Measurements from ENCODE around the gene RTKN2.

Gene RTKN2

DNA sequence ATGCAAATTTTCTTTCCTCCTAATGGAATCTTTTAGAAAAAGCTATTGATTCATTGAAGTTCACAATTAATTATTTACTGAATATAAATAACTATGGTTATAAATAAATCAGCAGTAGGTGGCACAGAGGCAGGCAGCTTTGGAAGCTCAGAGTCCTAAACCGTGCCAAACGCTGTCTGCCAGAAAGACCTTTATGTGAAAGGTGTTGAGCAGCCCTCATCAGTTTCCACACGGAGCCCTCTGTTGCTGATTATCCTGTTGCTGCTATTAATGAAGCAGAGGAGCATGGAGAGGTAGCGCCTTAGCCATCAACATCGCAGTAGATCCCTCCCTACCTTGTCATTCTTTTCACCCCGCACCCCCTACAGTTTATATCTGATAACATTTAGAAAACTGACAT lies 51.0 kb downstream of the RTKN2 start:
- Histone ChIP-seq H3K36me3 (replicated peaks) (no peaks in the 10 kb centered on the region), H3K27ac (no peak overlapping the region), H3K27me3 (replicated peaks) (no peaks in the 10 kb centered on the region), H3K4me3 (ENCODE audit: low read depth, low read length) (no peak overlapping the region)
- no peak for DNase-seq
- in situ Hi-C loops (cut with HindIII; ENCODE audit: low pct_ligation_motif_present, low sequenced_read_pairs), result no loop called here
- TF ChIP-seq, protein P1, sequence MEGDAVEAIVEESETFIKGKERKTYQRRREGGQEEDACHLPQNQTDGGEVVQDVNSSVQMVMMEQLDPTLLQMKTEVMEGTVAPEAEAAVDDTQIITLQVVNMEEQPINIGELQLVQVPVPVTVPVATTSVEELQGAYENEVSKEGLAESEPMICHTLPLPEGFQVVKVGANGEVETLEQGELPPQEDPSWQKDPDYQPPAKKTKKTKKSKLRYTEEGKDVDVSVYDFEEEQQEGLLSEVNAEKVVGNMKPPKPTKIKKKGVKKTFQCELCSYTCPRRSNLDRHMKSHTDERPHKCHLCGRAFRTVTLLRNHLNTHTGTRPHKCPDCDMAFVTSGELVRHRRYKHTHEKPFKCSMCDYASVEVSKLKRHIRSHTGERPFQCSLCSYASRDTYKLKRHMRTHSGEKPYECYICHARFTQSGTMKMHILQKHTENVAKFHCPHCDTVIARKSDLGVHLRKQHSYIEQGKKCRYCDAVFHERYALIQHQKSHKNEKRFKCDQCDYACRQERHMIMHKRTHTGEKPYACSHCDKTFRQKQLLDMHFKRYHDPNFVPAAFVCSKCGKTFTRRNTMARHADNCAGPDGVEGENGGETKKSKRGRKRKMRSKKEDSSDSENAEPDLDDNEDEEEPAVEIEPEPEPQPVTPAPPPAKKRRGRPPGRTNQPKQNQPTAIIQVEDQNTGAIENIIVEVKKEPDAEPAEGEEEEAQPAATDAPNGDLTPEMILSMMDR (IDR thresholded peaks at IDR 0.05; ENCODE audit: low read depth, low read length, missing control alignments), result no peak

DNA sequence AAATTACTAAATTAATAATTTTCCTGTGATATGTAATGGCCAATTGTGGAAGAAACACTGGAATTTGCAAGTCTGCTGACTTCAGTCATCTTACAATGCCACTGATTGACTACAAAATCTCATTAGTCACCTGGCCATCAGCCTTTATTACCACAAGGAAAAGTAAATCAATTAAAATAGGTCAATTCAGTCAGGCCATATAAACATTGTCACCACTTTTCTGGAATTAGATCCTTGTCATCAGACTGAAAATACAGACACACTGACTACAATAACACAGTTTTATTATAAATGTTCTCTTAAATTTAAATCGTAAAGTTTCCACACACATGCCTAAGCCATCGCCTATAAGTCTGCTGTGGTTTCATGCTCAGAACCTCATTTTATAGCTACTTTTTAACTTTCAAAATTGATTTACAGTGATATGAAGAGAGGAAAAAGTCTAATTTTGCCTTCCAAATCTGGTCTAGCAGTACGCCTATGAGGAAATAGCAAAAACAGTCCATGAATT lies 54.2 kb downstream of the RTKN2 start:
- no peak for DNase-seq
- no peaks in the 10 kb centered on the region for H3K27me3 ChIP-seq (replicated peaks)
- H3K4me3 ChIP-seq (ENCODE audit: low read depth, low read length), result no peak overlapping the region
- TF ChIP-seq, protein P1 (IDR thresholded peaks at IDR 0.05; ENCODE audit: low read depth, low read length, missing control alignments), result no peak
- no peak overlapping the region for H3K27ac ChIP-seq
- H3K36me3 ChIP-seq (replicated peaks), result no peaks in the 10 kb centered on the region
- in situ Hi-C loops (cut with HindIII; ENCODE audit: low pct_ligation_motif_present, low sequenced_read_pairs), result no loop called here

DNA sequence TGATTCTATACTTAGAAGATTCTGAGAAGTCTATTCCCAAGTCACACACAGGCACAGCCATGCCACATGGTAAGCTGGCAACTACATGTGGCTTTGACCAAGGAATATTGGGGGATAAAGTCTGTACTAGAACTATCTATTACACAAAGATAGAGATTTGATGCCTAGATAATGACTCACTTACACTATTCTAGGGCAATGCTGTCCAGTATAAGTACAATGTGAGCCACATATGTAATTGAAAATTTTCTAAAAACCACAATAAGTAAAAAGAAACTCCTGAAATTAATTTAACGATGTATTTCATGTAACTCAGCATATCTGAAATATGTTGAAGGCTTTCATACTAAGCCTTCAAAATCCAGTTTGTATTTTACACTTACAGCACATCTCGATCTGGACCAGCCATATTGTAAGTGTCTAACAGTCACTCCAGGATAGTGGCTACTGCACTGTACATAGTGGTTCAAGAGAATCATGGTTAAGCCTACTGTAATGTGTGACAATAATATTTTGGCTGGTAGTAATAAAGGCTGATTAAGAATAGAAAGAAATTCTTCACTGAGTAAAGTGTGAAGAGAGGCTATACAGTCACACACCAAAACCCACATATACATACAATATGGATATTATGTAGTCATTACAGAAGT lies 62.8 kb downstream of the RTKN2 start:
- in situ Hi-C loops (cut with HindIII; ENCODE audit: low pct_ligation_motif_present, low sequenced_read_pairs), result no loop called here
- H3K27ac ChIP-seq, result no peak overlapping the region
- DNase-seq, result no peak
- no peaks in the 10 kb centered on the region for H3K27me3 ChIP-seq (replicated peaks)
- no peak overlapping the region for H3K4me3 ChIP-seq (ENCODE audit: low read depth, low read length)
- H3K36me3 ChIP-seq (replicated peaks), result no peaks in the 10 kb centered on the region
- TF ChIP-seq, protein P1 (IDR thresholded peaks at IDR 0.05; ENCODE audit: low read depth, low read length, missing control alignments), result no peak

DNA sequence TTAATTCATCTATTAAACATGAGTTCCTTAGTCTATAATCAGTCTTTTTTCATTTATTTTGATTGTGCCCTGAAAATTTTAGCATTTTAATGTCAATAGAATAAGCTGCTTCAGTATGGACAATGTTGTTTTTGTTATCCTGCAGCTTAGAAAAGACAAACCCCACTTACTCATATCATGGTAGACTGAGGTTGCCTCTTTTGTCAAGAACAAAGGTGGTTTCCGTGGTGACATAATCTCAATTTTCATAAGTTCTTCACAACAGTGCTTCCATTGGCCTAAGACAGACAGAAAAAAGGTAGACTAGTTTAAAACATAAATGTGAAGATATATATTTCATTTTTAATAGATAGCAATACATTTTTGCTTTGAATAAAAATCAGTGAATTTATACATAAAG lies 69.1 kb downstream of the RTKN2 start:
- no peak for DNase-seq
- H3K36me3 ChIP-seq (replicated peaks), result no peaks in the 10 kb centered on the region
- H3K27me3 ChIP-seq (replicated peaks), result no peaks in the 10 kb centered on the region
- no peak overlapping the region for H3K27ac ChIP-seq
- in situ Hi-C loops (cut with HindIII; ENCODE audit: low pct_ligation_motif_present, low sequenced_read_pairs), result no loop called here
- TF ChIP-seq, protein P1 (IDR thresholded peaks at IDR 0.05; ENCODE audit: low read depth, low read length, missing control alignments), result no peak
- H3K4me3 ChIP-seq (ENCODE audit: low read depth, low read length), result no peak overlapping the region

DNA sequence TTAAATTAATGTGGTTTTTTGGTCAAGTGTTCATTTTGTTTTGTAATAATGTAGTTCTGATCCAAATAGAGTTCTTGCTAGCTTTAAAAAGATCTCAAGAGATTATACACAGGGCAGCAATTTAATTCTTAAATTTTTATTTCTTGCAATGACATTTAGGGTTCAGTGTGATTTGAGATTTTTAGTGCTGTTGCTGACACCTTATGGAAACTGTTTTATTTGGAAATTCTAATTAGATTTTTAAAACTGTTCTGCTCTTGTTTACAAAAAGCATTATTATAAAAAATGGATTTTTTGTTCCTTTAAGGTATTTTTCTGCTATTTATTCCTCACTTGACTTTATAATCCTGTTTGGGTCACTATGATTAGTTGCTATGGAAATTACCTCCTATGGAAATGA lies 72.1 kb downstream of the RTKN2 start:
- Histone ChIP-seq H3K36me3 (replicated peaks) (no peaks in the 10 kb centered on the region), H3K27ac (no peak overlapping the region), H3K4me3 (ENCODE audit: low read depth, low read length) (no peak overlapping the region), H3K27me3 (replicated peaks) (no peaks in the 10 kb centered on the region)
- TF ChIP-seq, protein P1 (IDR thresholded peaks at IDR 0.05; ENCODE audit: low read depth, low read length, missing control alignments), result no peak
- in situ Hi-C loops (cut with HindIII; ENCODE audit: low pct_ligation_motif_present, low sequenced_read_pairs), result no loop called here
- no peak for DNase-seq

DNA sequence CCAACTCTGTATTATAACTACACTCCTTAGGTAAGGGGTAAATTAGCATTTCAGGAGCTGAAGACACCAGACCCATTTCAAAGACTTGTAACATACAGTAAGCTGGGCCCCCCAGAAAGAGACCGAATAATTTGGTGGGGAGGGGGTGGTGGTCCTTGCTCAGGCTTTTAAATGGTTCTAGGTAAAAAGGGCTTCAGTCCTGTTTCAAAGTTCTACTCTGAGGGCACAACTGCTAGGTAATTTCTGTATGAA lies 73.0 kb downstream of the RTKN2 start:
- no peak for DNase-seq
- Histone ChIP-seq H3K27me3 (replicated peaks) (no peaks in the 10 kb centered on the region), H3K27ac (no peak overlapping the region), H3K4me3 (ENCODE audit: low read depth, low read length) (no peak overlapping the region), H3K36me3 (replicated peaks) (no peaks in the 10 kb centered on the region)
- in situ Hi-C loops (cut with HindIII; ENCODE audit: low pct_ligation_motif_present, low sequenced_read_pairs), result no loop called here
- TF ChIP-seq, protein P1 (IDR thresholded peaks at IDR 0.05; ENCODE audit: low read depth, low read length, missing control alignments), result no peak

All from brain microvascular endothelial cell (primary cell).